Measurements from ENCODE around the gene PPP1R1C. TPM values are rescaled to one million over a fixed set of nuclear protein-coding genes. Genes with fewer than 3 reads are reported as not detected.

Gene PPP1R1C
- total RNA-seq, 4 donors from 2014 or later, result not detected

GRCh38 chr2:181946444-181947127 lies 39.1 kb upstream of the PPP1R1C start:
- Histone ChIP-seq H3K4me1 (peaks cover 0 to 5% (median 0%) of the 10 kb centered on the region in 4 donors), H3K9me3 (no peaks in the 10 kb centered on the region), H3K27ac (no peak overlapping the region), H3K27me3 (no peaks in the 10 kb centered on the region), H3K36me3 (no peaks in the 10 kb centered on the region), H3K4me3 (no peak overlapping the region)
- TF ChIP-seq CTCF (IDR thresholded peaks at IDR 0.05) (no peak), POLR2A (IDR thresholded peaks at IDR 0.05) (no peak)
- DNase-seq, result no peak

DNA sequence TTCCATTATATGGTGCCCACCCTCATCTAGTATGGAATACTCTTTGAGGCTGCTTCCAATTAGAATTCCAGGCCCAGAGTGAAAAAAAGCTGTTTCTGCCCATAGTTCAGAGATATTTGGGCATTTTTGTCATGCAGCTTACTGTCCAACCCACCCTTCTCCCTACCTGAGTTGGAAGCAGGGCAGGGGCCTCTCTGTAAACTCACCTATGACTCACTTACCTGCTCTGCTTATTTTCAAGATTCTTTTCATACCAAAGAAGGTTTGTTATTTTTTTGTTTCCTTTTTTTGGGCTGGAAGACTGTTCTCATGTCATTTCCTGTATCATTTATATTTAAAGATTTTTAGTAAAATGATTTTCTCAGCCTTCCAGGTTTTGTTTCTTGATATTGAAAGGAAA lies 38.4 kb upstream of the PPP1R1C start:
- Histone ChIP-seq H3K36me3 (no peaks in the 10 kb centered on the region), H3K4me1 (peaks cover 0 to 5% (median 0%) of the 10 kb centered on the region in 4 donors), H3K27ac (no peak overlapping the region), H3K27me3 (no peaks in the 10 kb centered on the region), H3K9me3 (no peaks in the 10 kb centered on the region), H3K4me3 (no peak overlapping the region)
- TF ChIP-seq CTCF (IDR thresholded peaks at IDR 0.05) (no peak), POLR2A (IDR thresholded peaks at IDR 0.05) (no peak)
- no peak for DNase-seq

GRCh38 chr2:181948227-181948626 lies 37.4 kb upstream of the PPP1R1C start:
- Histone ChIP-seq H3K9me3 (no peaks in the 10 kb centered on the region), H3K27ac (no peak overlapping the region), H3K27me3 (no peaks in the 10 kb centered on the region), H3K4me1 (peaks cover 0 to 5% (median 0%) of the 10 kb centered on the region in 4 donors), H3K4me3 (no peak overlapping the region), H3K36me3 (no peaks in the 10 kb centered on the region)
- DNase-seq, result no peak
- TF ChIP-seq POLR2A (IDR thresholded peaks at IDR 0.05) (no peak), CTCF (IDR thresholded peaks at IDR 0.05) (no peak)

DNA sequence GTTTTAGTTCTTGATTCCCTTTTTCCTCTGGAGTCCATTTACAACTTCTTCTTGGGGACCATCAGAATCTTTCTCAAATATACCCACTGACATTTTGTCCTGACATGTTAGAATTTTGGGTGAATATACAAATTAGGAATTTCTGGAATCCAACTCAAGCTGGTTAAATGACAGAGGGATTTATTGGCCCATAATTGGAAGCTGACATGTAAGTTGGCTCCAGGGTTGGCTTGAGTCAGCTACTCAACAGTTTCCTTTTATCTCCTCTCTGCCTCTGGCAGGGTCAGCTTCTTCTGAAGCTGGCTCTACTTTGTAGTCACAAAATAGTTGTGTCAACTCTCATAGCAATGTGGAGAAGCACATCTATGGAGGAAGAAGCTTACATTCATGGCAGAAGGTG lies 36.6 kb upstream of the PPP1R1C start:
- DNase-seq, result no peak
- Histone ChIP-seq H3K4me3 (no peak overlapping the region), H3K36me3 (no peaks in the 10 kb centered on the region), H3K4me1 (peaks cover 0 to 3% (median 0%) of the 10 kb centered on the region in 4 donors), H3K27ac (no peak overlapping the region), H3K27me3 (no peaks in the 10 kb centered on the region), H3K9me3 (no peaks in the 10 kb centered on the region)
- TF ChIP-seq POLR2A (IDR thresholded peaks at IDR 0.05), result no peak
- TF ChIP-seq CTCF (IDR thresholded peaks at IDR 0.05), result no peak

- H3K36me3 ChIP-seq, result no peaks in the 10 kb centered on the region
- no peak for DNase-seq
- H3K9me3 ChIP-seq, result no peaks in the 10 kb centered on the region
- H3K27ac ChIP-seq, result no peak overlapping the region
- no peaks in the 10 kb centered on the region for H3K27me3 ChIP-seq
- peaks cover 0 to under 1% (median 0%) of the 10 kb centered on the region in 4 donors for H3K4me1 ChIP-seq
- TF ChIP-seq POLR2A (IDR thresholded peaks at IDR 0.05), result no peak
- TF ChIP-seq CTCF (IDR thresholded peaks at IDR 0.05), result no peak
- H3K4me3 ChIP-seq, result no peak overlapping the region
Observed at GRCh38 chr2:181952404-181953226, 33.0 kb upstream of the PPP1R1C start.
